HEK293 (cell line): ENCODE results near the gene PEX14.

Experiments
- CTCF ChIA-PET: fragments of 350-600 bp; formaldehyde crosslinking; extraction: SDS; loops from one replicate; lab custom pipeline; 2021; ENCODE audit warnings: antibody characterized with exemption; lab: Yijun Ruan, JAX
- POLR2A ChIA-PET: fragments of 300-600 bp; formaldehyde crosslinking; extraction: SDS; loops from one replicate; lab custom pipeline; 2020; ENCODE audit warnings: antibody characterized with exemption, inconsistent platforms; lab: Yijun Ruan, JAX
- H3K27ac ChIP-seq: fragments of 200-500 bp; sonication (Bioruptor generic); 2 replicates; pipeline ENCODE4 v1.5.1; 2014; ENCODE audit warnings: low read depth, low read length, control low read depth, inconsistent platforms; ENCODE audit errors: extremely low read depth
- H3K36me3 ChIP-seq, 2 experiments: fragments of 200-500 bp in 1 of 2; sonication (Bioruptor generic) in 1 of 2; 1 replicate in 1 of 2; 2 replicates in 1 of 2; pipeline ENCODE4 v1.5.1; 2014 to 2017; ENCODE audit warnings: inconsistent platforms in 2 of 2, low read length in 2 of 2; ENCODE audit not compliant: control insufficient read depth in 2 of 2, insufficient read depth in 1 of 2
- H3K4me1 ChIP-seq: fragments of 200-500 bp; sonication (Bioruptor generic); 2 replicates; pipeline ENCODE4 v1.5.1; 2014; ENCODE audit warnings: mild to moderate bottlenecking, low read length, inconsistent platforms; ENCODE audit not compliant: control insufficient read depth, insufficient read depth
- H3K4me3 ChIP-seq: 2 replicates; pipeline ENCODE4 v1.5.1; 2011; ENCODE audit warnings: low read depth, mild to moderate bottlenecking, control low read depth, low read length, moderate library complexity
- H3K9me3 ChIP-seq: fragments of 200-500 bp; sonication (Bioruptor generic); 2 replicates; pipeline ENCODE4 v1.5.1; 2014; ENCODE audit warnings: low read depth, low read length, inconsistent platforms; ENCODE audit not compliant: control insufficient read depth, insufficient read depth
- IKZF3 ChIP-seq: fragments of 450-650 bp; IDR thresholded peaks from 2 replicates; pipeline ENCODE4 v1.5.0; 2018; ENCODE audit warnings: missing biosample characterization, mild to moderate bottlenecking, missing genetic modification characterization, moderate library complexity
- SCRT2 ChIP-seq: fragments of 450-650 bp; formaldehyde crosslinking; IDR thresholded peaks from 2 replicates; pipeline ENCODE4 v1.5.1; 2016; ENCODE audit warnings: missing biosample characterization, missing genetic modification characterization
- SETDB1 ChIP-seq: IDR thresholded peaks from one replicate; pipeline ENCODE4 v1.6.1; 2017; ENCODE audit warnings: mild to moderate bottlenecking, low read length, moderate library complexity, mixed read lengths; ENCODE audit not compliant: insufficient read length
- SP7 ChIP-seq: fragments of 450-650 bp; formaldehyde crosslinking; IDR thresholded peaks from 2 replicates; pipeline ENCODE4 v1.5.1; 2016; ENCODE audit warnings: missing biosample characterization, missing genetic modification characterization
- YY1 ChIP-seq: fragments of 450-650 bp; formaldehyde crosslinking; IDR thresholded peaks from 2 replicates; pipeline ENCODE4 v1.5.1; 2018; ENCODE audit warnings: missing biosample characterization, missing genetic modification characterization
- ZBTB20 ChIP-seq: fragments of 450-650 bp; formaldehyde crosslinking; IDR thresholded peaks from 2 replicates; pipeline ENCODE4 v1.5.1; 2016; ENCODE audit warnings: missing biosample characterization, missing genetic modification characterization
- ZNF112 ChIP-seq: fragments of 450-650 bp; formaldehyde crosslinking; IDR thresholded peaks from 2 replicates; pipeline ENCODE4 v1.5.0; 2017; ENCODE audit warnings: missing biosample characterization, missing genetic modification characterization
- ZNF311 ChIP-seq: fragments of 450-650 bp; formaldehyde crosslinking; IDR thresholded peaks from 2 replicates; pipeline ENCODE4 v1.5.1; 2017; ENCODE audit warnings: missing biosample characterization, missing genetic modification characterization, borderline replicate concordance
- ZNF324 ChIP-seq: fragments of 450-650 bp; formaldehyde crosslinking; IDR thresholded peaks from 2 replicates; pipeline ENCODE4 v1.5.1; 2016; ENCODE audit warnings: missing biosample characterization, missing genetic modification characterization
- ZNF391 ChIP-seq: fragments of 450-650 bp; formaldehyde crosslinking; IDR thresholded peaks from 2 replicates; pipeline ENCODE4 v1.5.1; 2016; ENCODE audit warnings: low read depth, missing biosample characterization, missing genetic modification characterization, borderline replicate concordance
- ZNF416 ChIP-seq: fragments of 450-650 bp; formaldehyde crosslinking; IDR thresholded peaks from 2 replicates; pipeline ENCODE4 v1.5.1; 2016; ENCODE audit warnings: missing biosample characterization, missing genetic modification characterization
- ZNF560 ChIP-seq: fragments of 450-650 bp; formaldehyde crosslinking; IDR thresholded peaks from 2 replicates; pipeline ENCODE4 v1.5.1; 2017; ENCODE audit warnings: missing biosample characterization, missing genetic modification characterization, borderline replicate concordance
- ZNF596 ChIP-seq: fragments of 450-650 bp; IDR thresholded peaks from 2 replicates; pipeline ENCODE4 v1.5.0; 2018; ENCODE audit warnings: missing biosample characterization, mild to moderate bottlenecking, missing genetic modification characterization, moderate library complexity
- ZNF623 ChIP-seq: fragments of 450-650 bp; formaldehyde crosslinking; IDR thresholded peaks from 2 replicates; pipeline ENCODE4 v1.5.1; 2016; ENCODE audit warnings: missing biosample characterization, missing genetic modification characterization
- TF ChIP-seq, protein P1 (sequence below): fragments of 450-650 bp; formaldehyde crosslinking; IDR thresholded peaks from 2 replicates; pipeline ENCODE4 v1.5.1; 2016; ENCODE audit warnings: missing biosample characterization, missing genetic modification characterization
- TF ChIP-seq, protein P2 (sequence below): fragments of 450-650 bp; formaldehyde crosslinking; IDR thresholded peaks from 2 replicates; pipeline ENCODE4 v1.5.1; 2016; ENCODE audit warnings: missing biosample characterization, missing genetic modification characterization
- TF ChIP-seq, protein P3 (sequence below): fragments of 450-650 bp; formaldehyde crosslinking; IDR thresholded peaks from 2 replicates; pipeline ENCODE4 v1.5.1; 2016; ENCODE audit warnings: missing biosample characterization, missing genetic modification characterization

PEX14 gene

DNA sequence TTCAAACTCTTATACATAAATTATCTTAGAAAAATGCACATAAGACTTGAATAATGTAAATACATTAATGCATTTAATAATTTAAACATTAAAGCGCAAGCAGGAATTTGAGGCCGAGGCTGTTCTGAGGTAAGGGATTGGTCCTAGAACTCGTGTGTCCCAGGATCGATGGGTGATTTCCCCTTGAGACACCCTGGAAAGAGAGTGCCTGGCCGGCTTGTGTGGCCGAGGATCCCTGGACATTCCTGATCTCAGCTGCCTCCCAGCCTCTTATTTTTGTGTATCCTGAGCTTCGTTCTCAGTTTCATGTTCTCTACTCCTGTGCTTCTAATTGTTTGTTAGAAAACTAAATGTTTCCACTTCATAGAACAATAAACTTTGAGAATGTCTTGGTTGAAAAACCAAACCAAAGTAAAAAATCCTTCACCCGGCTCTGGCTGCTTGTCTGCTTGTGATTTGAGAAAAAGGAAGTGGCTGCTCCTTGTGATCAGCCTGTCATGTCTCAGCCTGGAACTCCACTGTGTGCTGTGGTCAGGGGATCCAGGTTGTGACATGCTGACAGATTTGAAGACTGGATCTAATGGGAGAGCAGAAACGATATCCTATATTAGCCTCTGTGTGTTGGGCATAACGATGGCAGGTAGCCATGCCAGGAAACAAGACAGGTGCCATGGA is 40.7 kb downstream of the PEX14 start:
- Histone ChIP-seq H3K4me3 (no peak overlapping the region), H3K36me3 (no peaks in the 10 kb centered on the region), H3K9me3 (no peaks in the 10 kb centered on the region), H3K4me1 (no peaks in the 10 kb centered on the region), H3K27ac (no peak overlapping the region)
- TF ChIP-seq SCRT2 (tag by site-specific recombination) (no peak), IKZF3 (tag by site-specific recombination) (no peak), ZNF416 (tag by site-specific recombination) (no peak), SETDB1 (no peak), ZNF324 (tag by site-specific recombination) (no peak), ZNF623 (no peak), ZNF311 (tag by site-specific recombination) (no peak), ZNF560 (tag by site-specific recombination) (no peak), ZNF391 (tag by site-specific recombination) (no peak)
- TF ChIP-seq, protein P1, sequence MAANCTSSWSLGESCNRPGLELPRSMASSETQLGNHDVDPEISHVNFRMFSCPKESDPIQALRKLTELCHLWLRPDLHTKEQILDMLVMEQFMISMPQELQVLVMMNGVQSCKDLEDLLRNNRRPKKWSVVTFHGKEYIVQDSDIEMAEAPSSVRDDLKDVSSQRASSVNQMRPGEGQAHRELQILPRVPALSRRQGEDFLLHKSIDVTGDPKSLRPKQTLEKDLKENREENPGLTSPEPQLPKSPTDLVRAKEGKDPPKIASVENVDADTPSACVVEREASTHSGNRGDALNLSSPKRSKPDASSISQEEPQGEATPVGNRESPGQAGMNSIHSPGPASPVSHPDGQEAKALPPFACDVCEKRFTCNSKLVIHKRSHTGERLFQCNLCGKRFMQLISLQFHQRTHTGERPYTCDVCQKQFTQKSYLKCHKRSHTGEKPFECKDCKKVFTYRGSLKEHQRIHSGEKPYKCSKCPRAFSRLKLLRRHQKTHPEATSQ (tag by site-specific recombination): no peak
- TF ChIP-seq, protein P2, sequence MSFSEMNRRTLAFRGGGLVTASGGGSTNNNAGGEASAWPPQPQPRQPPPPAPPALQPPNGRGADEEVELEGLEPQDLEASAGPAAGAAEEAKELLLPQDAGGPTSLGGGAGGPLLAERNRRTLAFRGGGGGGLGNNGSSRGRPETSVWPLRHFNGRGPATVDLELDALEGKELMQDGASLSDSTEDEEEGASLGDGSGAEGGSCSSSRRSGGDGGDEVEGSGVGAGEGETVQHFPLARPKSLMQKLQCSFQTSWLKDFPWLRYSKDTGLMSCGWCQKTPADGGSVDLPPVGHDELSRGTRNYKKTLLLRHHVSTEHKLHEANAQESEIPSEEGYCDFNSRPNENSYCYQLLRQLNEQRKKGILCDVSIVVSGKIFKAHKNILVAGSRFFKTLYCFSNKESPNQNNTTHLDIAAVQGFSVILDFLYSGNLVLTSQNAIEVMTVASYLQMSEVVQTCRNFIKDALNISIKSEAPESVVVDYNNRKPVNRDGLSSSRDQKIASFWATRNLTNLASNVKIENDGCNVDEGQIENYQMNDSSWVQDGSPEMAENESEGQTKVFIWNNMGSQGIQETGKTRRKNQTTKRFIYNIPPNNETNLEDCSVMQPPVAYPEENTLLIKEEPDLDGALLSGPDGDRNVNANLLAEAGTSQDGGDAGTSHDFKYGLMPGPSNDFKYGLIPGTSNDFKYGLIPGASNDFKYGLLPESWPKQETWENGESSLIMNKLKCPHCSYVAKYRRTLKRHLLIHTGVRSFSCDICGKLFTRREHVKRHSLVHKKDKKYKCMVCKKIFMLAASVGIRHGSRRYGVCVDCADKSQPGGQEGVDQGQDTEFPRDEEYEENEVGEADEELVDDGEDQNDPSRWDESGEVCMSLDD (tag by site-specific recombination): no peak
- ChIA-PET CTCF (interaction anchor here (0.6 to 2.2 kb wide), 4 partner anchors 13 to 284 kb away, joined by 3 to 7 read pairs (median 4); no protein-coding TSS in a partner anchor), POLR2A (no interaction called here)

DNA sequence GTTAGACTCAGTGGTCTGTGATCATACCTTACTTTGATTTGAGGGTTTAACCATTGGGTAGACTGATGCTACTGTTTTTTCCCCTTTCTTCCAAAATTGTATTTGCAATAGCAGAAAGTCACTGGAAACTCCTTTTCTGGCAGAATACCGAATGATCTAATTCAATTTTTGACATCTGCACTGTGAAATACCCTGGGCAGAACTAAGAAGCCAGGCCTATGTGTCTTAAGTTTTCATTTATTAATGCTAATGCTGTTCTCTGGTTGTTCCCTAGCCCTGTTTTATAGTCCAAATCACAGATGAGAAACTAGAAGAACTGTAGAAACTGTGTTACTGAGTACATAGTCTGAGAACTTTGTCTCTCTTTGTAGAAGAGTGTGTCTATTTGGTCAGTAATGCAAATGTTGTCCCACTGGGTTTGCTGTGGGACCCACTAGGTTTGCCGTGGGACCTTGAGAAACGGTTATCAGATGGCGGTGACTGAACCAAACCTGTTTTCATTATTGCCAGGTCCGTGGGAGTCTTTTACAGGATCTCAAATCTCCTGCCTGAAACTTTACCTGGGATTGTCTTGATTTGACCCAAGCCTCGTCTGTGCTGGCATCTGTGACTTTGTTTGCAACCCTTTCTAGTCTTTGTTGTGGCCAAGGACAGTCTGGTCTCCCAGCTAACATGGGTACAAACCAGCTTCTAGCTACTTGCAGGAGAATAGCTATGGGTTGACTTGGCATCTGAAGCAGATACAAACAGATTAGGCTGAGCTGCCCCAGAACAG is 41.4 kb downstream of the PEX14 start:
- CTCF ChIA-PET: interaction anchor here (0.6 kb wide), 1 partner anchor 283 kb away, joined by 3 read pairs; no protein-coding TSS in a partner anchor
- H3K4me3 ChIP-seq: no peak overlapping the region
- H3K36me3 ChIP-seq: no peaks in the 10 kb centered on the region
- H3K9me3 ChIP-seq: no peaks in the 10 kb centered on the region
- TF ChIP-seq, protein P3, sequence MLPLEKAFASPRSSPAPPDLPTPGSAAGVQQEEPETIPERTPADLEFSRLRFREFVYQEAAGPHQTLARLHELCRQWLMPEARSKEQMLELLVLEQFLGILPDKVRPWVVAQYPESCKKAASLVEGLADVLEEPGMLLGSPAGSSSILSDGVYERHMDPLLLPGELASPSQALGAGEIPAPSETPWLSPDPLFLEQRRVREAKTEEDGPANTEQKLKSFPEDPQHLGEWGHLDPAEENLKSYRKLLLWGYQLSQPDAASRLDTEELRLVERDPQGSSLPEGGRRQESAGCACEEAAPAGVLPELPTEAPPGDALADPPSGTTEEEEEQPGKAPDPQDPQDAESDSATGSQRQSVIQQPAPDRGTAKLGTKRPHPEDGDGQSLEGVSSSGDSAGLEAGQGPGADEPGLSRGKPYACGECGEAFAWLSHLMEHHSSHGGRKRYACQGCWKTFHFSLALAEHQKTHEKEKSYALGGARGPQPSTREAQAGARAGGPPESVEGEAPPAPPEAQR (tag by site-specific recombination): no peak
- no peaks in the 10 kb centered on the region for H3K4me1 ChIP-seq
- no peak overlapping the region for H3K27ac ChIP-seq
- POLR2A ChIA-PET: no interaction called here

DNA sequence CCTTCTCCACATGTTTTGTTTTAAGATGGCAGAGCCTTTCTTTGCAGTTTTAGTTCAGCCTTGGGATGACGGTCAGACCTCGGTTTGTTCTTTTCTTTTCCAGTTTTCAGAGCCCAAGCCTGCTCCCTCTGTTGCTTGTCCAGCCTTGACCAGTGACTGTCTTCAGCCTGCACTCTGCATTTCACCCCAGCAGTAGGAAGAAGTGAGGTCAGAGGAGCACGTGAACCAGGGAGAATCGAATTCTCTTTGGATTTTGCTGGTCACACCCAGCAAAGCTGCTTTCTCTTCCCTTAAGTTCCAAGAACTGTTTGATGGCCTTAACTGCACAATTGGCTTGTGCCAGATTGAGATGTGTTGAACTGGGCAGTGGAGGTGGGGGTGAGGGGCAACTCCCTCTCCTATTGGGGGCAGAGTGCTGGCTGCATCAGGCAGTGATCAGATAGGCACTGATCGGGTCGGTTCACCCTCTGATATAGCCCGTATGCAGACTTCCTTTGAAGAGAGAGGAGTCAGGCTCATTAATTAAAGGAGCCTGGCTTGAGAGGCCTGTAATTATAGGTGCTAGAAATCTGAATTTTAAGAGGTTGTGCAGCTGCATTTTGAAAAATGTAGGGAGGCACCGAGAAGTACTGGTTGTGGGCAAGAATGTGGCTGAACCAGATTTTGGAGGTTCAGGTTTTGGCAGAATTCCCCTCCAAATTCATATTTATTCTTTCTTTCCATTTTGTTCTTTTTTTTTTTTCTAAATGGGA is 42.4 kb downstream of the PEX14 start:
- Histone ChIP-seq H3K4me1 (no peaks in the 10 kb centered on the region), H3K36me3 (no peaks in the 10 kb centered on the region), H3K4me3 (no peak overlapping the region), H3K27ac (no peak overlapping the region), H3K9me3 (no peaks in the 10 kb centered on the region)
- CTCF ChIA-PET: interaction anchor here (0.7 to 1.1 kb wide), 3 partner anchors 10 to 340 kb away, joined by 3 to 6 read pairs (median 3); no protein-coding TSS in a partner anchor
- TF ChIP-seq ZNF112 (tag by site-specific recombination) (no peak), ZBTB20 (tag by site-specific recombination) (no peak), SP7 (peak; percentile 93), ZNF596 (tag by site-specific recombination) (no peak), SETDB1 (no peak), YY1 (no peak)
- TF ChIP-seq, protein P1 (tag by site-specific recombination): no peak
- POLR2A ChIA-PET: no interaction called here
